Fibroblast of villous mesenchyme (primary cell): ENCODE results near the gene VEZT. TPM values are rescaled to one million over a fixed set of nuclear protein-coding genes. Genes with fewer than 3 reads are reported as not detected.

Experiments used
- DNase-seq: peaks from one replicate; pipeline ENCODE4 v3.0.0-alpha.2; 2010; ENCODE audit warnings: low read depth
- H3K4me3 ChIP-seq: 2 replicates; pipeline ENCODE4 v1.5.1; 2011; ENCODE audit warnings: low read depth, mild to moderate bottlenecking, low read length
- total RNA-seq: library from RNA; depleted of rRNA; stranded (reverse); fragments of >200 nt; gene quantifications from 2 replicates; pipeline ENCODE4 v1.2.3, GENCODE V29; 2012
- TF ChIP-seq, protein P1 (sequence below): IDR thresholded peaks from 2 replicates; pipeline ENCODE4 v1.5.1; 2012; ENCODE audit warnings: low read depth, mild to moderate bottlenecking, low read length; ENCODE audit not compliant: insufficient read depth

The VEZT gene
- total RNA-seq, 1 donor = 84.6 TPM

DNA sequence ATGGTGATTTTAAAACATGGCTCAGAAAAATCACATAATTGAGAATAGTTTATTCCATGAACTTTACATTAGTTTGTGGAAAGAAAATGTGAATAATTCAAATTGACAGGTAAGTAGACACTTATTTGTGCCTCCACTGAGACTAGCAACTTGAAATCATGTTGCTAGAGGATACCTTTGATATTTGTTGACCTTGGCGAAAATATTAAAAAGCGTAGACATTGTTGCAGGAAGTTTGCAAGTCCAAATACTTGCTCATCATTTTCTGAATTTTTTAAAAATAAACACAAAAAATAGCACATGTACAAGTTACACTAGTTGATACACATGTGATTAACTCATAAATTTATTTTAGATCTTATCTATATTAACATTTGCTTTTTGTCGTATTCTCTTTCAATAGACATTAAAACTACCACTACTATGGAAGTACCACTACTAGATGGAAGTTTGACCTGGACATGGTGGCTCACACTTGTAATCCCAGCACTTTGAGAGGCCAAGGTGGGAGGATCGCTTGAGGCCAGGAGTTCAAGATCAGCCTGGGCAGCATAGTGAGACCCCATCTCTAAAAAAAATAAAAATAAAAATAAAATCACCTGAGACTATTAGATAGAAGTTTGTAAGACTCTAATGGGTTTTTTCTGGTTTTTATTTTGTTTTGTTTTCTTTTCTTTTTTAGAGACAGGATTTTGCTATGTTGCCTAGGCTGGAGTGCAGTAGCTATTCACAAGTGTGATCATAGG is 24.3 kb downstream of the VEZT start:
- TF ChIP-seq, protein P1, sequence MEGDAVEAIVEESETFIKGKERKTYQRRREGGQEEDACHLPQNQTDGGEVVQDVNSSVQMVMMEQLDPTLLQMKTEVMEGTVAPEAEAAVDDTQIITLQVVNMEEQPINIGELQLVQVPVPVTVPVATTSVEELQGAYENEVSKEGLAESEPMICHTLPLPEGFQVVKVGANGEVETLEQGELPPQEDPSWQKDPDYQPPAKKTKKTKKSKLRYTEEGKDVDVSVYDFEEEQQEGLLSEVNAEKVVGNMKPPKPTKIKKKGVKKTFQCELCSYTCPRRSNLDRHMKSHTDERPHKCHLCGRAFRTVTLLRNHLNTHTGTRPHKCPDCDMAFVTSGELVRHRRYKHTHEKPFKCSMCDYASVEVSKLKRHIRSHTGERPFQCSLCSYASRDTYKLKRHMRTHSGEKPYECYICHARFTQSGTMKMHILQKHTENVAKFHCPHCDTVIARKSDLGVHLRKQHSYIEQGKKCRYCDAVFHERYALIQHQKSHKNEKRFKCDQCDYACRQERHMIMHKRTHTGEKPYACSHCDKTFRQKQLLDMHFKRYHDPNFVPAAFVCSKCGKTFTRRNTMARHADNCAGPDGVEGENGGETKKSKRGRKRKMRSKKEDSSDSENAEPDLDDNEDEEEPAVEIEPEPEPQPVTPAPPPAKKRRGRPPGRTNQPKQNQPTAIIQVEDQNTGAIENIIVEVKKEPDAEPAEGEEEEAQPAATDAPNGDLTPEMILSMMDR = no peak
- H3K4me3 ChIP-seq = no peak overlapping the region
- no peak for DNase-seq

DNA sequence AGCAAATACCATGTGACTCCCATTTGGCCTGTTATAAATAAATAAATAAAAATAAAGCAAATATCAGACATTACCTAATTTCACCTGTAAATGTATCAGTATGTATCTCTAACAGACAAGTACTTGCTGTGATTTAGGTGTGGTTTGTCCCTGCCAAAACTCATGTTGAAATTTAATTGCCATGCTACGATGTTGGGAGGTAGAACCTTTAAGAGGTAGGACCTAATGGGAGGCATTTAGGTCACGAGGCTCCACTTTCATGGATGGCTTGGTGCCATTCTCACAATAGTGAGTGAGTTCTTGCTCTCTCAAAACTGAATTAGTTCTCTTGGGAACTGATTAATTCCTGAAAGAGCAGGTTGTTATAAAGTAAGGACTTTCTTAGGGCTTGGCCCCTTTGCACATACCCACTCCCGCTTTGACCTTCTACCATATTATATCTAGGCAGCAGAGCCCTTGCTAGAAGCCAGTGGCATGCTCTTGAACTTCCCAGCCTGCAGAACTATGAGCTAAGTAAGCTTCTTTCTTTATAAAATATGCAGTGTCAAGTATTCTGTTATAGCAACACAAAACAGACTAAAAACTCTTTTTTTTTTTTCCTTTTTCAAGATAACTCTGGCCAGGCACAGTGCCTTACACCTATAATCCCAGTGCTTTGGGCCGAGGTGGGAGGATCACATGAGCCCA is 26.0 kb downstream of the VEZT start:
- TF ChIP-seq, protein P1 = no peak
- no peak overlapping the region for H3K4me3 ChIP-seq
- DNase-seq = no peak

DNA sequence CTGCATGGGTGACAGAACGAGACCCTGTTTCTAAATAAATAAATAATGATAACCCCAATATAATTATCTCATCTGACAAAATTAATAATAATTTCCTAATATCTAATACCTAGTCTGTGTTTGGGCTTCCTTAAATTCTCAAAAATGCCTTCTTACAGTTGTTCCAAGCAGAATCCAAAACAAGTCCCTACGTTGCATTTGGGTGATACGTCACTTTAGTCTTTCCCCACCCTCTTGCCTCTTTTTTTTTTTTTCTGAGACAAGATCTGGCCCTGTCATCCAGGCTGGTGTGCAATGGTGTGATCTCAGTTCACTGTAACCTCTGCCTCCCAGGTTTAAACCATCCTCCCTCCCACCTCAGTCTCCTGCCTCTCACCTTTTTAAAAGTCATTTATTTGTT is 26.7 kb downstream of the VEZT start:
- TF ChIP-seq, protein P1 = no peak
- DNase-seq = no peak
- no peak overlapping the region for H3K4me3 ChIP-seq

DNA sequence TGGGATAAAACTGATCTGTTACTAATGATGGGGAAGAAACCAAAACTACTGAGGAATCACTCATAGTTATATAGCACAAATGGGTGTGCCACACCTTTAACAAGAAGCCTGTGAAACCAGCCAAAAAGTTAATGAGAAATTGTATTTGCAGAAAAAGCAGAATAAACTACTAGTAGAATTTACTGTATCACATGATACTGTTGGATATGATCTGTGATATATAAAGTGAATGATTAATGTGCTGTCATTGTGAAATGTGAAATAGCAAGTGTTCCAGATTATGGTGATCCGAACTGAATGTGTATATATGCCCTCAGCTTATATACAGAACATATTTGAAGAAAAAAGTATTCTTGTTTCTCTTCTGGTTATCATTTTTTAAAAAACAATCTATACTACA is 30.5 kb downstream of the VEZT start:
- TF ChIP-seq, protein P1 = no peak
- no peak overlapping the region for H3K4me3 ChIP-seq
- no peak for DNase-seq

DNA sequence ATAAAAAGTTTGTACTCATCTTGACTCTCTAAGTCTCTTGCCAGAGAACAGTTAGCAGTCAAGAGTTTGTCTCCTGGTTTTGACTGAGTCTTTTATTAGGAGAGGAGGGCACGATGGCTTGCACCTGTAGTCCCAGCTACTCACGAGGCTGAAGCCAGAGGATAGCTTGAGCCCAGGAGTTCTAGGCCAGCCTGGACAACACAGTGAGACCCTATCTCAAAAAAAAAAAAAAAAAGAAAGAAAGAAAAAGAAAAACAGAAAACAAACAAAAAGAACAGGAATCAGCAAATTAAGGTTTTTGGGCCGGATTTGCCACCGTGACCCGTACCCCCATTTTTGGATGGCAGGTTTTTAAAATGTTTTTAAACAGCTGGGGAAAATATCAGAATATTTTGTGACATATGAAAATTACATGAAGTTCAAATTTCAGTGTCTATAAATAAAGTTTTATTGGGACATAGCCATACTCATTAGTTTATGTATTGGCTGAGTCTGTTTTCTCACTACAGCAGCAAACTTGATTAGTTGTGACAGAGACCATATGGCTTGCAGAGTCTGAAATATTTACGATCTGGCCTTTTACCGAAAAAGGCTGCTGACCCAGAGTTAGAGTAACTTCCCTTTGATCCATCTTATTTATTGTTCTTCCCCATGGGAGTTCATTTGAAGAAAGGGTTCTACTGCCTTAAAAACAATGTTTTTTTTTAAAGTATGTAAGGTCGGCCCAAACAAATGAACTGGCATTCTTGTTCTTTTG is 31.2 kb downstream of the VEZT start:
- peak; percentile 91 for DNase-seq

DNA sequence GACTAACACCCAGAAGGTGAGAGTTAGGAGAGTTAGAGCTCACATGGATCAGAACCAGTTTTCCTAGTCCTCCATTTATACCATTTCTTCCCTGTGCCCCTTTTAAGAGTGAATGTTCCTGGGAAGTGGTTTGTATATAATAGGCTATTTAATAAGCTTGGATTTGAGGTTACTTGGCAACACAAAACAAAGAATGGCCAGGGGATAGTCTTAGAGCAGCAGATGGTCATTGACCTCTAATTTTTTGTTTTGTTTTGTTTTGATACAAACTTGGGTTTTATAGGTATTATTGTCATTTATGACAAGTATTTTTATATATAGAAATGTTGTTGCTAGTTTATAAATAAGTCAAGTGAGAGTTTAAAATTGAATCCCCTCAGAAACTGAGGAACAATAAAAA is 35.8 kb downstream of the VEZT start:
- TF ChIP-seq, protein P1 = no peak
- peak; percentile 31 for DNase-seq
- H3K4me3 ChIP-seq = no peak overlapping the region

More for the DNA sequence above, 31.2 kb downstream of the VEZT start:
- no peak overlapping the region for H3K4me3 ChIP-seq
- TF ChIP-seq, protein P1 = no peak
